ENCODE measurements around the gene TSPYL4.

Gene TSPYL4

GRCh38 chr6:116277124-116277523, 23.2 kb upstream of the TSPYL4 start:
- peaks cover 77% of the 10 kb centered on the region for H3K79me2 ChIP-seq (ENCODE audit: insufficient read depth, low read length)

GRCh38 chr6:116271149-116271708, 17.4 kb upstream of the TSPYL4 start:
- H3F3A ChIP-seq (ENCODE audit: low read depth), result peaks cover 3% of the 10 kb centered on the region; the same call in 1 of the 2 replicates
- peaks cover 27% of the 10 kb centered on the region for H3K4me1 ChIP-seq (ENCODE audit: insufficient read depth, low read length, poor library complexity, severe bottlenecking)
- no peaks in the 10 kb centered on the region; the same call in 1 of the 2 replicates for H3K36me3 ChIP-seq (ENCODE audit: insufficient read depth, low read length)
- H2AFZ ChIP-seq (ENCODE audit: low read length), result no peak overlapping the region
- no peaks in the 10 kb centered on the region for H3K27me3 ChIP-seq (ENCODE audit: insufficient read depth, low read length, poor library complexity, severe bottlenecking)
- no peaks in the 10 kb centered on the region for H3K9me2 ChIP-seq (replicated peaks; ENCODE audit: low read depth, low read length)
- TF ChIP-seq CTCF (conservative IDR thresholded peaks at IDR 0.05; ENCODE audit: low read length) (no peak), EZH2phosphoT487 (IDR thresholded peaks at IDR 0.05; ENCODE audit: borderline replicate concordance) (no peak)
- no peak overlapping the region for H3K4me2 ChIP-seq (ENCODE audit: low read depth, low read length, poor library complexity, severe bottlenecking)
- no peak overlapping the region for H3K4me3 ChIP-seq (ENCODE audit: low read length, poor library complexity, severe bottlenecking)
- peaks cover 30% of the 10 kb centered on the region for H3K79me2 ChIP-seq (ENCODE audit: insufficient read depth, low read length)
- no peak overlapping the region for H3K9ac ChIP-seq (ENCODE audit: low read depth, low read length, poor library complexity, severe bottlenecking)
- H4K20me1 ChIP-seq (ENCODE audit: insufficient read depth, low read length, poor library complexity, severe bottlenecking), result peaks cover 25% of the 10 kb centered on the region
- no peaks in the 10 kb centered on the region for H3K9me3 ChIP-seq (ENCODE audit: insufficient read depth, low read depth, low read length)

More at GRCh38 chr6:116277124-116277523, 23.2 kb upstream of the TSPYL4 start:
- H3K9me2 ChIP-seq (replicated peaks; ENCODE audit: low read depth, low read length), result no peaks in the 10 kb centered on the region
- peak overlapping the region; percentile 97 for H3K4me2 ChIP-seq (ENCODE audit: low read depth, low read length, poor library complexity, severe bottlenecking)
- TF ChIP-seq CTCF (conservative IDR thresholded peaks at IDR 0.05; ENCODE audit: low read length) (no peak), EZH2phosphoT487 (IDR thresholded peaks at IDR 0.05; ENCODE audit: borderline replicate concordance) (no peak)
- H3K36me3 ChIP-seq (ENCODE audit: insufficient read depth, low read length), result peaks cover 4% of the 10 kb centered on the region; the same call in 1 of the 2 replicates
- H3K4me3 ChIP-seq (ENCODE audit: low read length, poor library complexity, severe bottlenecking), result peak overlapping the region; percentile 91
- H3K27me3 ChIP-seq (ENCODE audit: insufficient read depth, low read length, poor library complexity, severe bottlenecking), result no peaks in the 10 kb centered on the region
- H2AFZ ChIP-seq (ENCODE audit: low read length), result no peak overlapping the region
- H4K20me1 ChIP-seq (ENCODE audit: insufficient read depth, low read length, poor library complexity, severe bottlenecking), result peaks cover 54% of the 10 kb centered on the region
- peaks cover 3% of the 10 kb centered on the region; the same call in 1 of the 2 replicates for H3F3A ChIP-seq (ENCODE audit: low read depth)
- no peaks in the 10 kb centered on the region for H3K9me3 ChIP-seq (ENCODE audit: insufficient read depth, low read depth, low read length)
- H3K4me1 ChIP-seq (ENCODE audit: insufficient read depth, low read length, poor library complexity, severe bottlenecking), result peaks cover 65% of the 10 kb centered on the region
- H3K9ac ChIP-seq (ENCODE audit: low read depth, low read length, poor library complexity, severe bottlenecking), result peak overlapping the region; percentile 95

GRCh38 chr6:116268589-116269293, 14.9 kb upstream of the TSPYL4 start:
- no peak overlapping the region for H3K4me3 ChIP-seq (ENCODE audit: low read length, poor library complexity, severe bottlenecking)
- H3K36me3 ChIP-seq (ENCODE audit: insufficient read depth, low read length), result no peaks in the 10 kb centered on the region; the same call in 1 of the 2 replicates
- no peak overlapping the region for H3K9ac ChIP-seq (ENCODE audit: low read depth, low read length, poor library complexity, severe bottlenecking)
- no peak overlapping the region for H3K4me2 ChIP-seq (ENCODE audit: low read depth, low read length, poor library complexity, severe bottlenecking)
- TF ChIP-seq CTCF (conservative IDR thresholded peaks at IDR 0.05; ENCODE audit: low read length) (peak; percentile 99), EZH2phosphoT487 (IDR thresholded peaks at IDR 0.05; ENCODE audit: borderline replicate concordance) (no peak)
- H3K27me3 ChIP-seq (ENCODE audit: insufficient read depth, low read length, poor library complexity, severe bottlenecking), result no peaks in the 10 kb centered on the region
- H4K20me1 ChIP-seq (ENCODE audit: insufficient read depth, low read length, poor library complexity, severe bottlenecking), result peaks cover 6% of the 10 kb centered on the region
- peaks cover 3% of the 10 kb centered on the region; the same call in 1 of the 2 replicates for H3F3A ChIP-seq (ENCODE audit: low read depth)
- peaks cover 26% of the 10 kb centered on the region for H3K4me1 ChIP-seq (ENCODE audit: insufficient read depth, low read length, poor library complexity, severe bottlenecking)
- H3K79me2 ChIP-seq (ENCODE audit: insufficient read depth, low read length), result peaks cover 5% of the 10 kb centered on the region
- H3K9me3 ChIP-seq (ENCODE audit: insufficient read depth, low read depth, low read length), result peaks cover 6% of the 10 kb centered on the region; the same call in 1 of the 2 replicates
- H2AFZ ChIP-seq (ENCODE audit: low read length), result no peak overlapping the region
- no peaks in the 10 kb centered on the region for H3K9me2 ChIP-seq (replicated peaks; ENCODE audit: low read depth, low read length)

Measured in Loucy (cell line).